OCI-LY1 (cell line): ENCODE measurements around the gene ABTB2.

ENCODE experiments used
- H2AFZ ChIP-seq: fragments of 200-600 bp; sonication (generic), shearing (Covaris generic); 2 replicates; pipeline ENCODE4 v1.6.0; 2014; ENCODE audit warnings: antibody characterized with exemption, mild to moderate bottlenecking, low read length
- H3F3A ChIP-seq: fragments of 200-600 bp; sonication (generic), shearing (Covaris generic); 2 replicates; pipeline ENCODE4 v1.6.0; 2014; ENCODE audit warnings: mild to moderate bottlenecking, antibody characterized with exemption, low read length, moderate library complexity; ENCODE audit not compliant: insufficient read depth
- H3K27ac ChIP-seq: fragments of 200-600 bp; sonication (generic); 2 replicates; pipeline ENCODE4 v1.5.1; 2014; ENCODE audit warnings: low read length, mixed run types, mild to moderate bottlenecking, low read depth; ENCODE audit not compliant: poor library complexity, severe bottlenecking
- H3K27me3 ChIP-seq: fragments of 200-600 bp; sonication (generic); 2 replicates; pipeline ENCODE4 v1.6.0; 2014; ENCODE audit warnings: antibody characterized with exemption, mild to moderate bottlenecking, low read length, moderate library complexity; ENCODE audit not compliant: insufficient read depth
- H3K36me3 ChIP-seq: fragments of 200-600 bp; sonication (generic); 2 replicates; pipeline ENCODE4 v1.6.1; 2014; ENCODE audit warnings: mild to moderate bottlenecking, antibody characterized with exemption, low read length, moderate library complexity, mixed read lengths; ENCODE audit not compliant: insufficient read depth
- H3K4me1 ChIP-seq: fragments of 200-600 bp; sonication (generic); 2 replicates; pipeline ENCODE4 v1.5.1; 2014; ENCODE audit warnings: mild to moderate bottlenecking, low read length, moderate library complexity; ENCODE audit not compliant: insufficient read depth, severe bottlenecking
- H3K4me2 ChIP-seq: fragments of 200-600 bp; sonication (generic), shearing (Covaris generic); 2 replicates; pipeline ENCODE4 v1.6.1; 2014; ENCODE audit warnings: low read length
- H3K4me3 ChIP-seq: fragments of 200-600 bp; sonication (generic); 2 replicates; pipeline ENCODE4 v1.5.1; 2014; ENCODE audit warnings: low read length, low read depth, mild to moderate bottlenecking, mixed read lengths; ENCODE audit not compliant: poor library complexity, severe bottlenecking
- H3K79me2 ChIP-seq: fragments of 200-600 bp; shearing (Covaris generic); 2 replicates; pipeline ENCODE4 v1.6.1; 2016; ENCODE audit warnings: mixed run types, low read length, mixed read lengths; ENCODE audit not compliant: insufficient read depth
- H3K9ac ChIP-seq: fragments of 200-600 bp; sonication (generic), shearing (Covaris generic); 2 replicates; pipeline ENCODE4 v1.6.1; 2014; ENCODE audit warnings: mild to moderate bottlenecking, low read length, mixed read lengths
- H3K9me2 ChIP-seq: fragments of 200-600 bp; sonication (generic), shearing (Covaris generic); 2 replicates; pipeline ENCODE4 v1.6.1; 2014; ENCODE audit warnings: low read depth, mild to moderate bottlenecking, low read length, mixed read lengths
- H3K9me3 ChIP-seq: fragments of 200-600 bp; shearing (Covaris generic); 2 replicates; pipeline ENCODE4 v1.6.1; 2014; ENCODE audit warnings: low read length, mixed read lengths
- H4K20me1 ChIP-seq: fragments of 200-600 bp; sonication (generic), shearing (Covaris generic); 2 replicates; pipeline ENCODE4 v1.6.0; 2016; ENCODE audit warnings: mild to moderate bottlenecking, low read length; ENCODE audit not compliant: insufficient read depth
- EZH2 ChIP-seq: fragments of 200-600 bp; sonication (generic), shearing (Covaris generic); IDR thresholded peaks from 2 replicates; pipeline ENCODE4 v1.8.0; 2017; ENCODE audit warnings: borderline replicate concordance, mixed run types, mild to moderate bottlenecking, antibody characterized with exemption, low read length, moderate library complexity, mixed read lengths
- TF ChIP-seq, protein P1 (sequence below): fragments of 200-600 bp; sonication (generic), shearing (Covaris generic); IDR thresholded peaks from 2 replicates; pipeline ENCODE4 v1.5.1; 2017; ENCODE audit warnings: mild to moderate bottlenecking, antibody characterized with exemption, low read length, moderate library complexity, mixed read lengths

ABTB2 gene

DNA sequence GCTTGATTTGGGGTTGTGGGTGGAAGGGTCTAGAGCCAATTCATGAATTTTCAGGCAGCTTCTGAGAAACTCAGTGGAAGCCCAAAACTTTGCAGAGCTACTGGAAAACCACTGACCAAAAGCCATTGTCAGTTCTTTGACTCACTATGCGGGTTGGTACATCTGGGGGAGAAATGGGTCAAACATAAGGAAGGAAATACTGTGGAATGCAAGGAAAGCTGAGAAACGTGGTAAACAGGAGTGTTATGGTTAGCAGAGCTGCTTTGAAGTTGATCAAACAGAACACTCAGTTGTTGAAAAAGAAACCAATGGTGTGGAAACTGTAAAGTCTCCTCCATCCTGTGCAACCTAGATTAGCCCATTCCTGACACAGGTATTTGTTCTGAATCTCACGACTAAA, 6.3 kb upstream of the ABTB2 start:
- Histone ChIP-seq H3F3A (no peaks in the 10 kb centered on the region), H3K36me3 (no peaks in the 10 kb centered on the region), H3K9me2 (no peaks in the 10 kb centered on the region), H3K79me2 (no peaks in the 10 kb centered on the region), H3K27ac (no peak overlapping the region), H3K9me3 (no peaks in the 10 kb centered on the region), H3K4me2 (no peak overlapping the region), H3K4me1 (peaks cover under 1% of the 10 kb centered on the region), H3K27me3 (0 out of 2 replicates have a peak, but pooled peaks cover 4% of the 10 kb centered on the region), H3K9ac (no peak overlapping the region), H4K20me1 (no peaks in the 10 kb centered on the region), H2AFZ (no peak overlapping the region), H3K4me3 (no peak overlapping the region)
- no peak for TF ChIP-seq EZH2
- TF ChIP-seq, protein P1, sequence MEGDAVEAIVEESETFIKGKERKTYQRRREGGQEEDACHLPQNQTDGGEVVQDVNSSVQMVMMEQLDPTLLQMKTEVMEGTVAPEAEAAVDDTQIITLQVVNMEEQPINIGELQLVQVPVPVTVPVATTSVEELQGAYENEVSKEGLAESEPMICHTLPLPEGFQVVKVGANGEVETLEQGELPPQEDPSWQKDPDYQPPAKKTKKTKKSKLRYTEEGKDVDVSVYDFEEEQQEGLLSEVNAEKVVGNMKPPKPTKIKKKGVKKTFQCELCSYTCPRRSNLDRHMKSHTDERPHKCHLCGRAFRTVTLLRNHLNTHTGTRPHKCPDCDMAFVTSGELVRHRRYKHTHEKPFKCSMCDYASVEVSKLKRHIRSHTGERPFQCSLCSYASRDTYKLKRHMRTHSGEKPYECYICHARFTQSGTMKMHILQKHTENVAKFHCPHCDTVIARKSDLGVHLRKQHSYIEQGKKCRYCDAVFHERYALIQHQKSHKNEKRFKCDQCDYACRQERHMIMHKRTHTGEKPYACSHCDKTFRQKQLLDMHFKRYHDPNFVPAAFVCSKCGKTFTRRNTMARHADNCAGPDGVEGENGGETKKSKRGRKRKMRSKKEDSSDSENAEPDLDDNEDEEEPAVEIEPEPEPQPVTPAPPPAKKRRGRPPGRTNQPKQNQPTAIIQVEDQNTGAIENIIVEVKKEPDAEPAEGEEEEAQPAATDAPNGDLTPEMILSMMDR, result no peak

DNA sequence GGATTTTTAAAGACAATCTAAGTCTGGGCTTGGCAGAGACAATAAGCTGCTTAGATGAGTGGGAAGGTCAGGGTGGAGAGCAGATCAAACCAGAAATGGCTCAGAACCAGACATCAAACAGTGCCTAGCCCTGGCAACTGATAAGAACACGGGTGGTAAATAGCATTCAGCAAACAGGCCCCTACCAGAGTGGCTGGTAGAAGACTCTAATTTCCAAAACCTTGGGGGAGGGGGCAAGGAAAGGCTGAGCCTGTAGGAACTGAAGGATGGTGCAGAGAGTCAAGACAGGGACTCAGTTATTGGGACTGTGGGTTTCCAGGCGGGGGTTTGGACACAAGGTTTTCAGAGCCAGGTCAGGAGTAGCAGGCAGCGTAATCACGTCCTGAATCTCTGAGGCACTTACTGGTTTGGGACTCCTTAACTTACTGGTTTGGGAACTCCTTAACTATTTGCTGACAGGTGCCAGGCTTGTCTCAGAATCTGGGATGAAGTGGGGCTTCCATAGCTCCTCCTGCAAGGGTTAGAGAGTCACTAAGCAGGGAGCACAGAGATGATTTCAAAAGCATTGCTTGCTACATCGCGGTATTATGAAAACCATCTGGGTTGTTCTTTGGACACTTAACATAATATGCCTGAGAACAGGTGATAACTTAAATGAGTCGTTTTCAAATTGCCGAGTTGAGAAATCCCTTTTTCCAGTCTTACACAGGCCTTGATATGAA, 5.7 kb upstream of the ABTB2 start:
- no peaks in the 10 kb centered on the region for H3K36me3 ChIP-seq
- TF ChIP-seq, protein P1, result no peak
- no peak for TF ChIP-seq EZH2
- no peaks in the 10 kb centered on the region for H3F3A ChIP-seq
- no peaks in the 10 kb centered on the region for H3K9me3 ChIP-seq
- no peaks in the 10 kb centered on the region for H3K9me2 ChIP-seq
- no peak overlapping the region for H3K4me2 ChIP-seq
- no peak overlapping the region for H3K9ac ChIP-seq
- no peak overlapping the region for H3K27ac ChIP-seq
- no peaks in the 10 kb centered on the region for H3K79me2 ChIP-seq
- H4K20me1 ChIP-seq, result no peaks in the 10 kb centered on the region
- H3K4me3 ChIP-seq, result no peak overlapping the region
- H3K4me1 ChIP-seq, result peaks cover 7% of the 10 kb centered on the region
- H3K27me3 ChIP-seq, result 0 out of 2 replicates have a peak, but pooled peaks cover 4% of the 10 kb centered on the region
- no peak overlapping the region for H2AFZ ChIP-seq

DNA sequence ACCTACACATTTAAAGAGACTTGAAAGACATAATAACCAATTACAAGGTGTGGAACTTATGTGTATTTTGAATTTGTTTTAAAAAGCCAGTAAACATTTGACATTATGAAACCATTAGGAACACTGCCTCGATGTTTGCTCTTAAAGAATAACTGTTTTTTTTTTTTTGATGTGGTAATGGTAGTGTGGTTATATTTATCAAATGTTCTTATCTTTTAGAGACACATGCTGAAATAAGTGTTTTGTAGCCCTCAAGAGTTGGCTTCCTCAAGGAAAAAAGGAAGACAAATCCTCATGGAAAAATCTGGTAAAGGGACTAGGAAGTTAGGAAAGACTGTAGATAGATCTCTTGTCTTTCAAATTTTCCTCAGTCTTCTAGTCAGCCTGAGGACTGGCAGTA, 2.2 kb upstream of the ABTB2 start:
- no peak overlapping the region for H3K4me3 ChIP-seq
- H3K27me3 ChIP-seq, result 0 out of 2 replicates have a peak, but pooled peaks cover 4% of the 10 kb centered on the region
- TF ChIP-seq, protein P1, result no peak
- TF ChIP-seq EZH2, result no peak
- H3K4me2 ChIP-seq, result no peak overlapping the region
- H3K27ac ChIP-seq, result no peak overlapping the region
- H2AFZ ChIP-seq, result no peak overlapping the region
- H3K4me1 ChIP-seq, result peaks cover 16% of the 10 kb centered on the region
- H3K9ac ChIP-seq, result no peak overlapping the region
- no peaks in the 10 kb centered on the region for H4K20me1 ChIP-seq
- H3K79me2 ChIP-seq, result no peaks in the 10 kb centered on the region
- no peaks in the 10 kb centered on the region for H3K9me3 ChIP-seq
- H3F3A ChIP-seq, result no peaks in the 10 kb centered on the region
- no peaks in the 10 kb centered on the region for H3K36me3 ChIP-seq
- no peaks in the 10 kb centered on the region for H3K9me2 ChIP-seq
